Stomach (tissue), 4 donors: Measurements from ENCODE around the gene RBMS3.

ENCODE experiments used
- POLR2AphosphoS5 ChIP-seq, 3 donors: sonication (generic); formaldehyde crosslinking; IDR thresholded peaks; one replicate each; pipeline ENCODE4 v1.6.1; 2016; ENCODE audit warnings: antibody characterized with exemption in 3 of 3
- TF ChIP-seq, protein P1 (sequence below), 7 experiments: fragments of 450-650 bp in 4 of 7; fragments of 200-600 bp in 3 of 7; sonication (generic) in 3 of 7; IDR thresholded peaks; one replicate each; pipeline ENCODE4 v1.5.1; 2016 to 2019; ENCODE audit warnings: antibody characterized with exemption in 7 of 7, control low read depth in 2 of 7, mild to moderate bottlenecking in 1 of 7

DNA sequence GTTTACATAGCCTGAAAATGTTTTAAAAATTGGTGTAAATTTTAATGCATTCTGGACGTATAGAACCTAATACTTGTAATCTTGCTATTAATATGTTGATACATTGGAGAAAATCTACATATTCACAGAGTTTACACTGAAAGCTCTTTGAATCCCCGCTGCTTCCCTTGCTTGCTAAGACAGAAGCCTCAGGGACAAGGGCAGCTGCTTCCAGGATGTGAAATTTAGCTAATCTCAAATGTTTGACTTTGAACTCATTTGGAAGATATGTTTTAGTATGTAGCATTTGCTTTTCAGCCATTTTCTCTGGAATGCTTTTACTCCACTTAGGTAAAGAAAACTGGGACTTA, 172.0 kb downstream of the RBMS3 start:
- TF ChIP-seq, protein P1, sequence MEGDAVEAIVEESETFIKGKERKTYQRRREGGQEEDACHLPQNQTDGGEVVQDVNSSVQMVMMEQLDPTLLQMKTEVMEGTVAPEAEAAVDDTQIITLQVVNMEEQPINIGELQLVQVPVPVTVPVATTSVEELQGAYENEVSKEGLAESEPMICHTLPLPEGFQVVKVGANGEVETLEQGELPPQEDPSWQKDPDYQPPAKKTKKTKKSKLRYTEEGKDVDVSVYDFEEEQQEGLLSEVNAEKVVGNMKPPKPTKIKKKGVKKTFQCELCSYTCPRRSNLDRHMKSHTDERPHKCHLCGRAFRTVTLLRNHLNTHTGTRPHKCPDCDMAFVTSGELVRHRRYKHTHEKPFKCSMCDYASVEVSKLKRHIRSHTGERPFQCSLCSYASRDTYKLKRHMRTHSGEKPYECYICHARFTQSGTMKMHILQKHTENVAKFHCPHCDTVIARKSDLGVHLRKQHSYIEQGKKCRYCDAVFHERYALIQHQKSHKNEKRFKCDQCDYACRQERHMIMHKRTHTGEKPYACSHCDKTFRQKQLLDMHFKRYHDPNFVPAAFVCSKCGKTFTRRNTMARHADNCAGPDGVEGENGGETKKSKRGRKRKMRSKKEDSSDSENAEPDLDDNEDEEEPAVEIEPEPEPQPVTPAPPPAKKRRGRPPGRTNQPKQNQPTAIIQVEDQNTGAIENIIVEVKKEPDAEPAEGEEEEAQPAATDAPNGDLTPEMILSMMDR (IDR thresholded peaks at IDR 0.05), result no peak
- no peak for TF ChIP-seq POLR2AphosphoS5 (IDR thresholded peaks at IDR 0.05)
